GM18867 (cell line): ENCODE data around the gene MRNIP.
A peak's percentile ranks its signal among the peaks of the same experiment; 100 is the strongest.

Experiments used
- ATAC-seq: cut with Tn5 transposase; IDR thresholded peaks from one replicate; pipeline ENCODE4 v1.9.1; 2021; ENCODE audit warnings: mild to moderate bottlenecking, moderate library complexity; ENCODE audit not compliant: unreplicated experiment

The MRNIP gene, protein sequence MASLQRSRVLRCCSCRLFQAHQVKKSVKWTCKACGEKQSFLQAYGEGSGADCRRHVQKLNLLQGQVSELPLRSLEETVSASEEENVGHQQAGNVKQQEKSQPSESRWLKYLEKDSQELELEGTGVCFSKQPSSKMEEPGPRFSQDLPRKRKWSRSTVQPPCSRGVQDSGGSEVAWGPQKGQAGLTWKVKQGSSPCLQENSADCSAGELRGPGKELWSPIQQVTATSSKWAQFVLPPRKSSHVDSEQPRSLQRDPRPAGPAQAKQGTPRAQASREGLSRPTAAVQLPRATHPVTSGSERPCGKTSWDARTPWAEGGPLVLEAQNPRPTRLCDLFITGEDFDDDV

DNA sequence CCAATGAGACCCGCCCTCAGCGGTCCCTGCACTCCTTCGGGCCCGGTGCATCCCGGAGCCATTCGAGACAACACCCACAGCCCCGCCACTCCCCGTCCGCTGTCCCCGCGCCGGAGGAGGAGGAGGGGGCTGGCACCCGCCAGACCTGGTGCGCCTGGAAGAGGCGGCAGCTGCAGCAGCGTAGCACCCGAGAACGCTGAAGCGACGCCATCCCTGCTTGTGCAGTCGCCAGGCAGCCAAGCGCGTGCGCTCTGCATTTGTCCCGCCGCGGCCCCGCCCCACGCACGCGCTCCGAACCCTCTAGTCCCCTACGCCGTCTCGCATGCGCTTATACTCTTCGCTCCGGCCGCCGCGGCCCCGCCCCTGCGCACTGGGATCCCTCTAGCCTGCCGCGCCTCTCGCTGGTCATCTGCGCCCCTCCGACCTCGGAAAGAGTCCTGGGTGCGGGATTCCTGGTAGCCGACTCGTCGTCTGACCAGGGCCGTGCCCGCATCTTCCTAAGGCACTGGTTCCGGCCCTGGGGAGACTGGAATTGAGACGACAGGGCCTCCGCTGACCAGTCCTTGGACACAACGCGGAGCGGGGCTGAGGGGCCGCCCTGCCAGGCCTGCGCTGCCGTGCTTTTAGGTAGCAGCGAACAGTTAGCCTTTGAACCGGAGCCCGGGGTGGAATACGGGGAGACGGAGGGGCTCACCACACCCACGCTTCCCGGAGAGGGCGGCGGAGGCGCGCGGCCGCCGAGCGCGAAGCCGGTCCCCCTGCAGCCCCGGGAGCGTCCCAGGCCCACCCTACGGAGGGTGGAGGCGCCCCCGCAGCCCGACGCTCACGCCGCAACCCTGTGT lies at the start of gene MRNIP:
Gene MRNIP, minus strand, starts transcription at position 232 of the 842 bp plus-strand sequence. Its CDS starts 21 bp downstream, at position 211.
- ATAC-seq: peak; percentile 93

GRCh38 chr5:179907556-179908324 lies 49.1 kb upstream of the MRNIP start, which contains the start of gene TBC1D9B:
TSS of gene TBC1D9B (minus strand) at chr5:179907897. CDS start at chr5:179907821, 76 bp downstream.
- ATAC-seq: peak; percentile 86

DNA sequence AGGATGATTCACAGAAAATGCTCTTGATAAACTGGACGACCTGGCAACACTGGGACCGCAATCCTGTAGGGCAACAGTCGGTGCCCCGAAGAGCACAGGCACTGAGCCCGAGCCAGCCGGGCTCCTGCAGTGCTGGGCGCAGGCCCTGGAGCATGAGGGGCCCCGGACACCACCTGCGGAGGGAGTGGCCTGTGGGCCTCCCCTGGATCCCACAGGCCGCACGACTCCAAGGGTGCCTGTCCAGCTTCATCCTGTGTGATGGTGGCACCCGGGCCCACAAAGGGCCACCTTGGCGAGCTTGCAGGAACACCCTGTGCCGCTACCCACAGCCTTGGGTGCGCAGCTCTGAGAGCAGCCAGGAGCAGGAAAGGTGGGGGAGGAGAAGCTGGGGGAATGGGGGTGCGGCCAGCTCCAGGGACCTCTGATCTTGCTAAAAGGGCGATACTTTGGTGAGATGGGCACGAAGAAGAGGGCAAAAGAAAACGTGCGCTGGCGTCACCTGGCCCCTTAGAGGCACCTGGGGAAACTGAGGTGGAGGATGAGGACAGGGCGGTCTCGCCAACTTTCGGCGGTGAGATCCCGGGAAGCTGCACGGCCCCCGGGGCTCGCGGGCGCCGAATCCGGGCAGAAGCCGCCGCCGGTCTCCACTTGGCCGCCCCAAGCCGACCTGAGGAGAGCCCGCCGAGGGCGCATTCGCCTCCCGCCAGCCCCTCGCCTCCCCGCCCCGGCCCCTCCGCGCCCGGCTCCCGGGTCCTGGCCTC lies 48.4 kb upstream of the MRNIP start:
- ATAC-seq: peak; percentile 32

GRCh38 chr5:179906294-179906794 lies 47.7 kb upstream of the MRNIP start:
- ATAC-seq: no peak

GRCh38 chr5:179905161-179905560 lies 46.5 kb upstream of the MRNIP start:
- no peak for ATAC-seq

DNA sequence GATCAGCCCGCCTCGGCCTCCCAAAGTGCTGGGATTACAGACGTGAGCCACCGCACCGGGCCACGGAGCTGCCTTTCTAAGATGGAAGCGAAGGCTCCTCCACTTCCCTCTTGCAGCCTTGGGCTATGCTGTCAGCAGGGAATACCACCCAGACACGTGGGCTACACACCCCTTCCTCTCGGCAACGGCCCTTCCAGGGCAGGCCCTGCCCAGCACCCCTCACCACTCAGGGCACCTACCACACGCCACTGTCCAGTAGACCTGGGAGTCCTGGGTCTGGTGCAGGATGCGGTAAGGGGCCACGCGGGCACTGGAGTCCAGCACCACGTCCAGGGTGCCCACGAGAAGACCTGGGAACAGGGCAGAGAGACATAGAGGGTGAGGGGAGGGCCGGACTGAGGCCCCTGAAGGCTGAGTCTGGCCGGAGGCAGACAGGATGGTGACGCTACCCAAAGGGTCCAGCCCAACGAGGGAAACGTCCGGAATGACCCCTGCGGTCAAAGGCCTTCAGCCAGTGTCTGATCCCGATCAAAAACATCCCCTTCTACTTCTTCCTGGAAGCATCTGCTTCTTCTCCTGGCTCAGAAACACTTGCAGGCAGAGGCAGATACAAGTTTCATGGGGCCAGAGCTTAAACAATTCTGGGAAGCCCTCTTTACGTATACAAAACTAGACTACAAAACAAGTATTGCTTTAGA lies 46.0 kb upstream of the MRNIP start:
- ATAC-seq: no peak

- ATAC-seq: no peak
Measured at GRCh38 chr5:179902763-179903158, 44.1 kb upstream of the MRNIP start.

- ATAC-seq: no peak
Measured at GRCh38 chr5:179901915-179902762, 43.5 kb upstream of the MRNIP start.

- no peak for ATAC-seq
Measured at GRCh38 chr5:179901462-179901861, 42.8 kb upstream of the MRNIP start.

DNA sequence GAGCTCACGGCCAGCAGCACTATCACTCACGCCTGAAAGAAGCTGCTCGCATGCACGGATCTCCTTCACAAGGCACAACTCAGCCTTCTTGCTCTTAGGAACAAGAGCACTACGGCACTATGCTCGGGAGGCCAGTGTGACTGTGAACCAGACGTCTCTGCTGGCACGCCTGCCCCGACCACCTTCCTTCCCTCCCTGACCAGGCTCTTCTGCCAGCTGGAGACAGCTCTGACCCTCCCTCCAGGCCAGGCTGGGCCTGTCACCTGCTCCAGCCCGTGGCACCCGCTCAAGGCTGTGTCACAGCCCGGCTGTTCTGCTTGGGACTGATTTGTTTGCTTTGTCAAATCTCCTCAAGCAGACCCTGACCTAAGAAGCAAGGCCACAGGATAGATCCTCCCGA lies 42.1 kb upstream of the MRNIP start:
- no peak for ATAC-seq

DNA sequence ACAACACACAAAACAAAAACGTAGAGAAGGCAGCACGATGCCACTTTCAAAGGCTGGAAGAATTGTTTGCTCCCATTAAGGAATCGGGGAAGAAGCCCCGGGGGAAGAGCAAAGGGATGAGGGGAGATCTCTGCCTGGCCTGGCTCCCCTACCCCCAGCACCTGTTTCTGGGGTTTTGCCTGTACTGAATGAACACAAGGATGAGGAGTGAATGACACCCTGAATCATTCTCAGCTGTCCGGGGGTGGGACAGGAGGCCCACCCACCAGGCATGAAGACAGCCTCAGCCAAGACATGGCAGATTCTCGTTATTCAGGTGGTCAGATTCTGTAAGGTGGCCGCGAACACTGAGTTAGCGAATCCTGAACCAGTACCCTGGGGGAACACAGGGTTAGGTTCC lies 41.6 kb upstream of the MRNIP start:
- ATAC-seq: no peak

DNA sequence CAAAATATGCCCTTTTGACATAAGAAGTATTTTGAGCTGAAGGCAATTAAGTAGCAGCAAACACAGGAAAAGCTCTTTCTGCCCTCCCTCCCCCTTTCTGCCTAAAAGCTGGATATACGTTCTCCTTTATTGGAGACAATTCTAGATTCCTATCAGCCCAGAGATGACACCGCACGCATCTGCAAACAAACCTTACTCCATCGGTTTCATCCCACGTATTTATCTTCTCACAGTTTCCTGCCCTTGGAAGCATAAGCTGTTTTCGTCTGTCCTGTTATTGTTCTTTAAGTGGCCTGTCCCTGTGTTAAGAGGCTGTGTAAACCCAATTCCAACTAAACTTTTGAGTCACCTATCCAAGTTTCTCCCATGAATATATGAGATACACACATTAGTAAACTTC lies 37.2 kb upstream of the MRNIP start:
- no peak for ATAC-seq

- ATAC-seq: no peak
Measured at GRCh38 chr5:179893958-179894895, 35.6 kb upstream of the MRNIP start.

DNA sequence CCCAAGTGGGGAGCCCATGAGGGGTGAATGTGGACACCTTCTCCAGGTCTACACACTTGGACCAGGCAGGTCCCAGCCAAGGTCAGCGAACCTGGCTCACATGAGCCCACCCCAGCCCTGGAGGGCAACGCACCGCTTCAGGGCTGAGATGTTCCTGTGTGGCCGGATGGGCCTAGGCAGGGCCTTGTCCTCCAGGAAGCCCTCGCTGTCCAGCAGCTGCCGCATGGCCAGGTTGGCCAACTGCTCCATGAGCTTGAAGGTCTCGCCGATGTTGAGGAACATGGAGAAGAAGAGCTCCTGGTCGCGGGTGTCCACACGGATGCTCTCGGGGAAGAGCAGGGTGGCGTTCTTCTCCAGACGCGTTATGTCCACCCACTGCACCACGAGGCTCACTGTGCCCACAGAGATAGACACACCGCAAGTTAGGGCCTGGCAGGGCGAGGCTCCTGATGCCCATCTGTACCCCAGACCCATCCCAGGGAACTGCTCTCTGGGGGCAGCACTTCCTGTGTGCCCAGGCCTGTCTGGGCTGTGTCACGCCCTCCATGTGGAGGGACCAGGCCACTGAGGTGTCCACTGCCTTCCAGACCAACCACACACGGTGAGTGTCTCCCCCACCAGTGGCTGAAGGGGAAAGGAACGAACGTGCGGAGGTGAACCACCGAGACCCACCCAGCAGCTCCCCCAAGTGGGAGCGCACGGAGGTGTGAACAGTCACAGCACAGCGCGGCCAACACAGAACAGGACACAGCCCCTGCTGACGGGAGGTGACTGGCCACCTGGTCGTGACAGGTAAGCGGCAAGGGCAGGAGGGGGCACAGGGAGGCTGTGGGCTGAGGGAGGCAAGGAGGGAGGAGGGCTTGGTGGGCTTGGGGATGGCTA lies 34.7 kb upstream of the MRNIP start:
- no peak for ATAC-seq

DNA sequence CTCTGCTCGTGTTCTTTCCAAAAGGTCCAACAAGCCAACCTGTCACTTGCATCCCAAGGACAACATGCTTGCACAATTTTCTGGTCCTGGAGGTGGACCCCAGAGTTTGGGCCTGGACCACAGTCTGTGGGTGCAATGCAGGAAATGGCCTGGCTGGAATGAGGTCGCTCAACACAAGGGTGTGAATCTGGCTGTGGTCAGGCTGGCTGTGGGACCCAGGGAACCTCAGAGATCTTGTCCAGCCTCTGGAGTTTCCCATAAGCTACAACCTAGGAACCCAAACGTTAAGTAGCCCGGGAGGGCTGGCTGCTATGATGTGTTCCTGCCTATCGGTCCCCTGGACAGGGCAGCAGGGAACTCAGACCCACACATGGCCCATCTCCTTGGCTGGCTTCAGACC lies 33.6 kb upstream of the MRNIP start:
- ATAC-seq: no peak

- ATAC-seq: no peak
Measured at GRCh38 chr5:179890751-179891682, 32.4 kb upstream of the MRNIP start.
